ENCODE data around the gene LYRM2.
"Not testable (repeated sequence)": the region's sequence is repeated elsewhere in the genome, so short reads cannot be mapped to it uniquely, and the experiment has no call there.

LYRM2 gene

GRCh38 chr6:89650579-89650978, 12.0 kb upstream of the LYRM2 start:
- TF ChIP-seq CTCF (IDR thresholded peaks at IDR 0.05; ENCODE audit: insufficient read depth, low read depth, low read length, missing control alignments) = no peak
- DNase-seq (ENCODE audit: low read depth) = no peak
- no peak overlapping the region for H3K4me3 ChIP-seq (ENCODE audit: low read depth, low read length)

- DNase-seq (ENCODE audit: low read depth) = no peak
- TF ChIP-seq CTCF (IDR thresholded peaks at IDR 0.05; ENCODE audit: insufficient read depth, low read depth, low read length, missing control alignments) = no peak
- no peak overlapping the region for H3K4me3 ChIP-seq (ENCODE audit: low read depth, low read length)
Observed at GRCh38 chr6:89649682-89650081, 11.1 kb upstream of the LYRM2 start.

GRCh38 chr6:89644864-89645263, 6.3 kb upstream of the LYRM2 start:
- no peak for TF ChIP-seq CTCF (IDR thresholded peaks at IDR 0.05; ENCODE audit: insufficient read depth, low read depth, low read length, missing control alignments)
- no peak for DNase-seq (ENCODE audit: low read depth)
- H3K4me3 ChIP-seq (ENCODE audit: low read depth, low read length) = no peak overlapping the region

- H3K4me3 ChIP-seq (ENCODE audit: low read depth, low read length) = no peak overlapping the region
- no peak for TF ChIP-seq CTCF (IDR thresholded peaks at IDR 0.05; ENCODE audit: insufficient read depth, low read depth, low read length, missing control alignments)
- DNase-seq (ENCODE audit: low read depth) = no peak
Observed at GRCh38 chr6:89643406-89643805, 4.9 kb upstream of the LYRM2 start.

GRCh38 chr6:89642956-89643355, 4.4 kb upstream of the LYRM2 start:
- DNase-seq (ENCODE audit: low read depth) = no peak
- TF ChIP-seq CTCF (IDR thresholded peaks at IDR 0.05; ENCODE audit: insufficient read depth, low read depth, low read length, missing control alignments) = no peak

GRCh38 chr6:89641581-89641980, 3.0 kb upstream of the LYRM2 start:
- not testable (repeated sequence) for DNase-seq (ENCODE audit: low read depth)

More at GRCh38 chr6:89642956-89643355, 4.4 kb upstream of the LYRM2 start:
- no peak overlapping the region for H3K4me3 ChIP-seq (ENCODE audit: low read depth, low read length)

GRCh38 chr6:89640804-89641203, 2.3 kb upstream of the LYRM2 start:
- H3K4me3 ChIP-seq (ENCODE audit: low read depth, low read length) = no peak overlapping the region
- TF ChIP-seq CTCF (IDR thresholded peaks at IDR 0.05; ENCODE audit: insufficient read depth, low read depth, low read length, missing control alignments) = no peak
- no peak for DNase-seq (ENCODE audit: low read depth)

More at GRCh38 chr6:89641581-89641980, 3.0 kb upstream of the LYRM2 start:
- H3K4me3 ChIP-seq (ENCODE audit: low read depth, low read length) = not testable (repeated sequence)

Measured in GM12865 (cell line).